HFF-Myc (cell line): ENCODE results near the gene CRIM1.

Experiments
- DNase-seq: peaks from one replicate; pipeline ENCODE4 v3.0.0-alpha.2; 2011; ENCODE audit warnings: low read depth; ENCODE audit errors: extremely low read depth
- H3K4me3 ChIP-seq: replicated peaks from 2 replicates; pipeline ENCODE4 v1.5.1; 2011; ENCODE audit warnings: low read depth, mild to moderate bottlenecking, control low read depth, low read length
- CTCF ChIP-seq: IDR thresholded peaks from 2 replicates; pipeline ENCODE4 v1.5.1; 2012; ENCODE audit warnings: mild to moderate bottlenecking, low read depth, low read length, control low read depth; ENCODE audit errors: missing control alignments

Gene CRIM1

GRCh38 chr2:36569267-36569856 lies 213.8 kb downstream of the CRIM1 start:
- TF ChIP-seq CTCF = no peak
- DNase-seq = no peak
- H3K4me3 ChIP-seq = no peak overlapping the region

DNA sequence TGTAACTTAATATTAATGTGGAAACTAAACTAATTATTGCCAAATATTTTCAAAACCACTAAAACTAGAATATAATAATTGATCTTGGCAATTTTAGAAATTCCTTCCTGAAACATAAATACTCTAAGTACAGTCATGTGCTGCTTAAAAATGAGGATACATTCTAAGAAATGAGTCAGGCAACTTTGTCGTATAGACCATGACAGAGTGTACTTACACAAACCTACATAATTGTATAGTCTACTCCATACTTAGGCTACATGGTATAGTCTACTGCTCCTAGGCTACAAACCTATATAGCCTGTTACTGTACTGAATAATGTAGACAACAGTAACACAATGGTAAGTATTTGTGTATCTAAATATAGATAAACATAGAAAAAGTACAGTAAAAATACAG lies 214.8 kb downstream of the CRIM1 start:
- no peak overlapping the region for H3K4me3 ChIP-seq
- TF ChIP-seq CTCF = no peak
- DNase-seq = no peak

DNA sequence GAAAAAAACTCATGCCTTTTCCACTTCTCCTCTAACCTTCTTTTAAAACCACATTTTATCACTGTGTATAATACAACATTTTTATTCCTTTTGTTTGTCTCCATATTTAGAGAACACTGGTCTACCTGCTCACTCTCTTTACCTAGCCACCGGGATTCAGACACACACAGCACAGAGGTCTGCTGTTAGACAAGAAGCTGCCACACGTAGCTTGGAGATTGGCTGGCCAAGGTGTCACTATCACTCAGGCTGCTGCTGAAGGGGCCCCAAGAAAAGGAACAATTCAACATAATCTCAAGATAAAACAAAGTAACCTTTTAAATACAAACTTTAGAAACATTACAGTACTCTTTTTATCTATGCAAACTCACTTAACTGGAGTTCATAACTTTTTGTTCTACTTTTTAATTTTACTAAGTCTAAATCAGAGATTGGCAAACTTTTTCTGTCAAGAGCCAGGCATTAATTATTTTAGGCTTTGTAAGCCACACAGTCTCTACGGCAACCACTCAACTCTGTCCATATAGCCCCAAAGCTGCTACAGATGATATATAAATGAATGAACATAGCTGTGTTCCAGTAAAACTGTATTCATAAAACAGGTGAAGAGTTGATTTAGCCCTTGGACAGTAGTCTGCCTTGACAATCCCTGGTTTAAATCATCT lies 216.6 kb downstream of the CRIM1 start:
- H3K4me3 ChIP-seq = no peak overlapping the region
- no peak for TF ChIP-seq CTCF
- DNase-seq = no peak

DNA sequence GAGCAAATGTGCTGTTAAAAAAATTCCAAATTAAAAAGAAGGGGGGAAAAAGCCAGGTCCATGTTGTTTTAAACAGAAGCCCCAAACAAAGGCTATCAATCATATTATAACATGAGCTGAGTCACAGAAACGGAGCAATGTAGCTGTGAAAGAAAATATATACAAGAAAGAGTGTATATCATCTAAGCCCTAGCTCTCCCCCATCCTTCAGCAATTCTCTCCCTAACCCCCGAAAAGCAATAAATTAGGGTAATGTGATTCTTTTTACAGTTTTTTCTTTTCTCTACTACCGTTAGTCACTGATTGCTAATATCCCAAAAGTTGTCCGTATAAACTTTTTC lies 217.1 kb downstream of the CRIM1 start:
- no peak for TF ChIP-seq CTCF
- DNase-seq = no peak
- no peak overlapping the region for H3K4me3 ChIP-seq

- no peak for DNase-seq
- TF ChIP-seq CTCF = no peak
- H3K4me3 ChIP-seq = no peak overlapping the region
Observed at GRCh38 chr2:36573165-36573564, 217.6 kb downstream of the CRIM1 start.

GRCh38 chr2:36574560-36574959 lies 219.0 kb downstream of the CRIM1 start:
- TF ChIP-seq CTCF = no peak
- H3K4me3 ChIP-seq = no peak overlapping the region
- no peak for DNase-seq

DNA sequence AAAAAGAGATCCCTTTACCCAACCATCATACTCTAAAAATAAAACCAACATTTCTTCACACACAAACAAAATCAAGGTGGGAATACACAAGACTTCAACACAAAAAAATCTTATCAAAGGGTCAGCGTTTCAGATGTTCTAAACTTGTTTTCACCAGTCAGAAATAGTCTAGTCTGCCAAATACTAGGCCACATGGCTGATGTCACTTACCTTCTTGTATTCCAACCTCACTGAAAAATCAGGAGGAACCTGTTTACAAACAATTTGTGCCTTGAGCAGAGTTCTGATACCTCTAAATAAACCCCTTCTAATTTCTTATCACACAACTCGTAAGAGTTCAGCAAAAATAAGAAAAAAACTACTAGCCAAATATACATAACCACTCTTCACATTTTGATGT lies 222.3 kb downstream of the CRIM1 start:
- no peak overlapping the region for H3K4me3 ChIP-seq
- DNase-seq = no peak
- no peak for TF ChIP-seq CTCF
